ENCODE measurements around the gene GBGT1. TPM values are rescaled to one million over a fixed set of nuclear protein-coding genes. Genes with fewer than 3 reads are reported as not detected.

Gene GBGT1
- total and polyA plus RNA-seq, 9 of the 15 experiments (the other 6 are each of a cell fraction or from before 2014, with no cell fraction given), result 0.55 to 25.8 (median 13.7) TPM

DNA sequence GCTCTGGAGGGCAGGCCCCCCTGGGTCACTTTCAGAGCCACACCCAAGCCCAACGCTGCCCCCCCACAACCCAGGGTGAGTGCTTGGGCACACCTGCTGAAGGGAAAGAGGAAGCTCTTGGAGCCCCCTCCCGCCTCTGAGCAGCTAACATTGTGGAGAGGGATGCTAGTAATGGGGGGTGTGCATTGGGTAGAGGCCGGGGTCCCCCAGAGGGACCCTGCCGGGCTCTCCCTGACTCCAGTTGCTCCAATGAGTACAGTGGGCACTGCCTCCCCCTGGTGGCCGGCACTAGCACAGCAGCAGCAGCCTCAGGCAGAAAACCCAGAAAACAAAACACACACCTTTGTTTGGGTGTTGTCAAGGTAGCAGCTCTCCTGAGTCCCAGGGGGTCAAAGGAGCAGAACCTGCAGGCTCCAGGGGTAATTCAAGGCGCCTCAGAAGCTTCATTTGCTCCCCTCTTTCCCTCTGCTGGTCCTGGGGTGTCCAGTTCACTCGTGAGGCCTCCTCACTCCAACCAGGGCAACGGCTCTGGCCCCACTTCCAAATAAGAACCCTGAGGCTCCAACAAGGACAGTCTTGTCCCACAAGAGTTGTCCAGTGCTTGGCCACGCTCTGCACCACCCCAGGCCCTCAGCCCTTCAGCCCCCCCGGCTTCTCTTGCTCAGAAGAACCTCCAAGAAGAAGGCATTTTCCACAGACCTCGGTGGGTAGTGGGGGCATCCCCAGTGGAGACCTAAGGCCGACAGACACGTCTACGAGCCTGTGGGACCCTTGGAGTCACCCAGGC lies 16.1 kb downstream of the GBGT1 start (continued):
- TF ChIP-seq CTCF (IDR thresholded peaks at IDR 0.05 in 2 of 3, conservative IDR thresholded peaks at IDR 0.05 in 1 of 3; ENCODE audit: insufficient read depth in 2 of 3, low read depth in 1 of 3, low read length in 3 of 3) (peak; percentile 91 to 98 (median 94)), NCOR1 (IDR thresholded peaks at IDR 0.05) (no peak), ARID2 (IDR thresholded peaks at IDR 0.05) (peak; percentile 58; the same call in 1 of the 2 replicates), CREM (IDR thresholded peaks at IDR 0.05; ENCODE audit: low read depth) (0 out of 2 replicates have a peak, but pooled peaks have one; percentile 17), MAZ (CRISPR knock-in tag; conservative IDR thresholded peaks at IDR 0.05 in 1 of 2, IDR thresholded peaks at IDR 0.05 in 1 of 2) (0 out of 4 replicates have a peak, but pooled peaks of 1 of the 2 experiments have one; percentile 19), L3MBTL2 (IDR thresholded peaks at IDR 0.05) (0 out of 2 replicates have a peak, but pooled peaks have one; percentile 14), TBL1XR1 (IDR thresholded peaks at IDR 0.05; ENCODE audit: low read length in 2 of 2) (0 out of 4 replicates have a peak, but pooled peaks of 1 of the 2 experiments have one; percentile 18)
- TF ChIP-seq, protein P1, sequence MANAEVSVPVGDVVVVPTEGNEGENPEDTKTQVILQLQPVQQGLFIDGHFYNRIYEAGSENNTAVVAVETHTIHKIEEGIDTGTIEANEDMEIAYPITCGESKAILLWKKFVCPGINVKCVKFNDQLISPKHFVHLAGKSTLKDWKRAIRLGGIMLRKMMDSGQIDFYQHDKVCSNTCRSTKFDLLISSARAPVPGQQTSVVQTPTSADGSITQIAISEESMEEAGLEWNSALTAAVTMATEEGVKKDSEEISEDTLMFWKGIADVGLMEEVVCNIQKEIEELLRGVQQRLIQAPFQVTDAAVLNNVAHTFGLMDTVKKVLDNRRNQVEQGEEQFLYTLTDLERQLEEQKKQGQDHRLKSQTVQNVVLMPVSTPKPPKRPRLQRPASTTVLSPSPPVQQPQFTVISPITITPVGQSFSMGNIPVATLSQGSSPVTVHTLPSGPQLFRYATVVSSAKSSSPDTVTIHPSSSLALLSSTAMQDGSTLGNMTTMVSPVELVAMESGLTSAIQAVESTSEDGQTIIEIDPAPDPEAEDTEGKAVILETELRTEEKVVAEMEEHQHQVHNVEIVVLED (CRISPR knock-in tag; IDR thresholded peaks at IDR 0.05), result no peak

Data from K562 (cell line).